Mesendoderm (in vitro differentiated cells): ENCODE measurements around the gene RNASE4.

Source experiments
- DNase-seq: peaks from one replicate; pipeline ENCODE4 v3.0.0; 2013
- H2AK5ac ChIP-seq: 2 replicates; pipeline ENCODE4 v1.6.1; 2013; ENCODE audit warnings: low read length, inconsistent platforms
- H2BK120ac ChIP-seq: 2 replicates; pipeline ENCODE4 v1.6.1; 2013; ENCODE audit warnings: low read depth, mild to moderate bottlenecking, low read length, moderate library complexity, mixed read lengths
- H2BK15ac ChIP-seq: replicated peaks from 2 replicates; pipeline ENCODE4 v1.6.1; 2013; ENCODE audit warnings: low read depth, mild to moderate bottlenecking, moderate library complexity
- H2BK5ac ChIP-seq: 2 replicates; pipeline ENCODE4 v1.6.1; 2013; ENCODE audit warnings: low read length, inconsistent platforms
- H3K18ac ChIP-seq: 2 replicates; pipeline ENCODE4 v1.6.1; 2013; ENCODE audit warnings: mild to moderate bottlenecking, low read length, mixed read lengths
- H3K23ac ChIP-seq: one replicate; pipeline ENCODE4 v1.6.1; 2013; ENCODE audit warnings: low read length
- H3K27ac ChIP-seq: 2 replicates; pipeline ENCODE4 v1.5.1; 2013; ENCODE audit warnings: low read depth, mild to moderate bottlenecking, inconsistent platforms, low read length, moderate library complexity
- H3K27me3 ChIP-seq: 2 replicates; pipeline ENCODE4 v1.6.1; 2013; ENCODE audit warnings: low read length, control low read depth, mild to moderate bottlenecking, inconsistent platforms; ENCODE audit not compliant: insufficient read depth, poor library complexity
- H3K36me3 ChIP-seq: 2 replicates; pipeline ENCODE4 v1.6.1; 2013; ENCODE audit warnings: low read length, inconsistent platforms; ENCODE audit not compliant: control insufficient read depth, insufficient read depth
- H3K4ac ChIP-seq: one replicate; pipeline ENCODE4 v1.6.1; 2013; ENCODE audit warnings: low read depth, mild to moderate bottlenecking, low read length, moderate library complexity
- H3K4me1 ChIP-seq: 2 replicates; pipeline ENCODE4 v1.6.1; 2013; ENCODE audit warnings: low read depth, low read length, inconsistent platforms; ENCODE audit not compliant: control insufficient read depth
- H3K4me2 ChIP-seq: 2 replicates; pipeline ENCODE4 v1.6.1; 2013; ENCODE audit warnings: low read length
- H3K4me3 ChIP-seq: 2 replicates; pipeline ENCODE4 v1.5.1; 2013; ENCODE audit warnings: mild to moderate bottlenecking, low read length
- H3K56ac ChIP-seq: one replicate; pipeline ENCODE4 v1.6.1; 2013; ENCODE audit warnings: low read length
- H3K79me1 ChIP-seq: 2 replicates; pipeline ENCODE4 v1.6.1; 2013; ENCODE audit warnings: low read length, inconsistent platforms
- H3K79me2 ChIP-seq: 2 replicates; pipeline ENCODE4 v1.6.1; 2013; ENCODE audit warnings: mild to moderate bottlenecking, low read length; ENCODE audit not compliant: control insufficient read depth, insufficient read depth
- H3K9ac ChIP-seq: 2 replicates; pipeline ENCODE4 v1.6.1; 2013; ENCODE audit warnings: low read length, inconsistent platforms
- H4K5ac ChIP-seq: one replicate; pipeline ENCODE4 v1.6.1; 2013; ENCODE audit warnings: low read length
- H4K8ac ChIP-seq: one replicate; pipeline ENCODE4 v1.6.1; 2013; ENCODE audit warnings: low read depth, mild to moderate bottlenecking, control low read depth, low read length, moderate library complexity
- WGBS: extraction: QIAGEN DNeasy Blood & Tissue Kit; methylation state at CpG from one replicate; pipeline ENCODE4 v1.1.7; 2013; ENCODE audit warnings: low lambda C conversion rate, missing lambda C conversion rate; ENCODE audit not compliant: insufficient coverage; ENCODE audit errors: extremely low coverage; 5-methylcytosine and 5-hydroxymethylcytosine counted together

Gene RNASE4

DNA sequence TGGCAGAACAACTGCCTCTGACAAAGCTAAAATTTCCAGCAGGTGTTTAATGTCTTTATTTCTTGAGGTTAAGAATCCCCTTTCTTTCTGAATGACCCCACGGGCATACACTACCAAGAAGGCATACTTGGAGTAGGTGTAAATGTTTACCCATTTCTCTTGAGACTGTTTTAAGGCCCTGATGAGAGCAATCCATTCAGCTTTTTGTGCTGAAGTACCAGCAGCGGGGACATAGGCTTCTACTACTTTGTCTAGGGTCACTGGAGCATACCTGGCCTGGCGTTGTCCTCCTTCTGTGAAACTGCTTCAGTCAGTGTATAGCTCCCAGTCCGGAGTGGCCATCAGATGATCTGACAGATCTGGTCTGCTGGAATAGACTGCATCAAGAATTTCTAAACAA lies 26.9 kb downstream of the RNASE4 start:
- no peaks in the 10 kb centered on the region for H3K36me3 ChIP-seq
- H2AK5ac ChIP-seq, result peak overlapping the region; percentile 22
- no peaks in the 10 kb centered on the region for H3K27me3 ChIP-seq
- H3K4ac ChIP-seq, result no peak overlapping the region
- no peak overlapping the region for H3K23ac ChIP-seq
- no peaks in the 10 kb centered on the region for H3K79me1 ChIP-seq
- no peak overlapping the region for H4K5ac ChIP-seq
- H3K56ac ChIP-seq, result no peak overlapping the region
- no peak overlapping the region for H3K4me2 ChIP-seq
- no peak overlapping the region for H4K8ac ChIP-seq
- H3K4me1 ChIP-seq, result peaks cover 3% of the 10 kb centered on the region
- H3K18ac ChIP-seq, result no peak overlapping the region
- H2BK5ac ChIP-seq, result peak overlapping the region; percentile 54
- H2BK15ac ChIP-seq, result no peak overlapping the region
- DNase-seq, result no peak
- no peak overlapping the region for H3K4me3 ChIP-seq
- no peak overlapping the region for H3K27ac ChIP-seq
- no peak overlapping the region for H2BK120ac ChIP-seq
- WGBS, result no CpG with 5 or more reads among the region's 4 CpGs
- H3K79me2 ChIP-seq, result no peaks in the 10 kb centered on the region
- no peak overlapping the region for H3K9ac ChIP-seq

DNA sequence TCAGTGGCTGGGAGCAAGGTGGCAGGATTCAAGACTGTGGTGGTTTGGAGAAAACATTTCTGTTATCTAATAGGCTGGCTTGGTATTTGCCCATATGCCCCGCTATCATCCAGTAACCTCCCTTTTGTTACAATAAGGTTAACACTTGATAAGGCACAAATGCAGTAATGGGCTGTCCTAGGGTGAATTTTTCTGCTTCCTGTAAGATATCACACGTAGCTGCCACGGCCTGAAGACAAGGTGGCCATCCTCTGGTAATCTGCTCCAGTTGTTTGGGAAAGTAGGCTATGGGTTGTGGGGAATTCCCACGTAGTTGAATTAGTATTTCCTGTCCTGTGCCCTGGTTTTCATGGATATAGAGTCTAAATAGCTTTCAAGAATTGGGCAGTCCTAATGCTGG lies 27.3 kb downstream of the RNASE4 start:
- Histone ChIP-seq H2BK120ac (no peak overlapping the region), H3K23ac (no peak overlapping the region), H3K18ac (no peak overlapping the region), H4K8ac (no peak overlapping the region), H3K27me3 (no peaks in the 10 kb centered on the region), H4K5ac (no peak overlapping the region), H3K9ac (no peak overlapping the region), H3K36me3 (no peaks in the 10 kb centered on the region), H3K79me2 (no peaks in the 10 kb centered on the region), H3K27ac (no peak overlapping the region), H3K4ac (no peak overlapping the region), H3K56ac (no peak overlapping the region), H2BK15ac (no peak overlapping the region), H3K79me1 (no peaks in the 10 kb centered on the region), H3K4me2 (no peak overlapping the region), H2BK5ac (no peak overlapping the region), H3K4me1 (peaks cover 3% of the 10 kb centered on the region), H2AK5ac (no peak overlapping the region), H3K4me3 (no peak overlapping the region)
- peak; percentile 85 for DNase-seq
- WGBS, result no CpG with 5 or more reads among the region's 4 CpGs

DNA sequence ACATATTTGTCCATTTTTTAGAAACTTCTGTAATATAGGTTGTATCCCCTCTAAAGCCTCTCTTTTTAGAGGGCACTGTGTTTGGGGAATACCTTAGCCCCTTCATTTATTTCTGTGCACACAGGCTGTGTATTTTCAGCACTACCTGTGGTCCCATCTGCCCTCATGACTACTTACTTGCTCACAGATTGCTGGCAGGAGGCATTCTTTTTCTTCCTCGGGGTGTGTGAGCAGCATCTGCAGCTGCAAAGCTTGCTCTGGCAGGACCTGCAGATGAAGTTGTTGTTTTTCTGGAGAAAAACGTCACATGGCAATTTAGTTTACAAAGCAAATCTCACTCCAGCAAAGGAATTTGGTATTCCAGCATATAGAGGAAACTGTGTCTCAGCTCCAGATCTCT lies 28.5 kb downstream of the RNASE4 start:
- H3K79me2 ChIP-seq, result no peaks in the 10 kb centered on the region
- no peak overlapping the region for H3K23ac ChIP-seq
- no peak overlapping the region for H3K4ac ChIP-seq
- no peak overlapping the region for H3K9ac ChIP-seq
- H3K4me2 ChIP-seq, result no peak overlapping the region
- no peak for DNase-seq
- no peak overlapping the region for H3K27ac ChIP-seq
- WGBS, result no CpG with 5 or more reads among the region's 2 CpGs
- H3K27me3 ChIP-seq, result no peaks in the 10 kb centered on the region
- H4K5ac ChIP-seq, result no peak overlapping the region
- no peak overlapping the region for H2AK5ac ChIP-seq
- peaks cover 3% of the 10 kb centered on the region for H3K4me1 ChIP-seq
- no peak overlapping the region for H2BK120ac ChIP-seq
- no peak overlapping the region for H3K56ac ChIP-seq
- H3K18ac ChIP-seq, result no peak overlapping the region
- no peaks in the 10 kb centered on the region for H3K79me1 ChIP-seq
- H3K4me3 ChIP-seq, result no peak overlapping the region
- no peak overlapping the region for H2BK15ac ChIP-seq
- H3K36me3 ChIP-seq, result no peaks in the 10 kb centered on the region
- H2BK5ac ChIP-seq, result no peak overlapping the region
- H4K8ac ChIP-seq, result no peak overlapping the region

DNA sequence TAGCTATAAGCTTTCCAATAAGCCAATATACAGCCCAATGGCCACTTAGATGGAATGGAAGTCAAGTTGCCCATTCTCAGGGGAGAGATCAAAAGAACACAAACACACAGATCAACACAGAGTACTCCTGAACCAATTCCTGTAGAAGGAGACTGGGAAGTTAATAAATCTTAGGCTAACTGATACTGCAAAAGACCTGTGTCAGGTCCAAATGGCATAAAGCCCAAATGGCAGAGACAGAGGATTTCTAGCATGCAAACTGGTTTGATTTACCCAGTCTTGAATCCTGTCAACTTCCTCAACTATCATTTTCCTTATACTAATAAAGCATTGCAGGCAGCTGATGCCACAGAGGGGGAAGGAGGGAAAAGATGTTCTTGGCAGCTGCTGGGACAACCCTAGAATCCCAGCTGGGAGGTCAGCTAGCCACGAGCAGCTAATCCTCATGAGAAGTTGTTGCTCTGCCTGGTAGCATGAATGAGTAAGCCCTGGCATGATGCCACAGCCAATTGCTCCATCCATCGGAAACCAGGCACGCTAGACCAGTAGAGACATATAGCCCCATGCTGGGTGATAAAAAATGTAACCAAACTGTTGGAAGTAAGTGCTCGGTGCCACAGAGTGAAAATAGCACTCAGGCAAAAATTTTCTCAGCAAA lies 30.4 kb downstream of the RNASE4 start:
- no peak overlapping the region for H3K23ac ChIP-seq
- no peak overlapping the region for H3K4ac ChIP-seq
- H2BK120ac ChIP-seq, result no peak overlapping the region
- DNase-seq, result no peak
- no peak overlapping the region for H3K4me2 ChIP-seq
- no peaks in the 10 kb centered on the region for H3K79me1 ChIP-seq
- no peak overlapping the region for H3K18ac ChIP-seq
- H3K56ac ChIP-seq, result peak overlapping the region; percentile 15
- no peaks in the 10 kb centered on the region for H3K36me3 ChIP-seq
- no peak overlapping the region for H2BK5ac ChIP-seq
- no peaks in the 10 kb centered on the region for H3K27me3 ChIP-seq
- H3K4me1 ChIP-seq, result peaks cover 3% of the 10 kb centered on the region
- no peaks in the 10 kb centered on the region for H3K79me2 ChIP-seq
- no CpG with 5 or more reads among the region's 4 CpGs for WGBS
- H3K9ac ChIP-seq, result no peak overlapping the region
- H2AK5ac ChIP-seq, result no peak overlapping the region
- no peak overlapping the region for H4K5ac ChIP-seq
- H3K4me3 ChIP-seq, result no peak overlapping the region
- no peak overlapping the region for H3K27ac ChIP-seq
- H2BK15ac ChIP-seq, result no peak overlapping the region
- H4K8ac ChIP-seq, result no peak overlapping the region

DNA sequence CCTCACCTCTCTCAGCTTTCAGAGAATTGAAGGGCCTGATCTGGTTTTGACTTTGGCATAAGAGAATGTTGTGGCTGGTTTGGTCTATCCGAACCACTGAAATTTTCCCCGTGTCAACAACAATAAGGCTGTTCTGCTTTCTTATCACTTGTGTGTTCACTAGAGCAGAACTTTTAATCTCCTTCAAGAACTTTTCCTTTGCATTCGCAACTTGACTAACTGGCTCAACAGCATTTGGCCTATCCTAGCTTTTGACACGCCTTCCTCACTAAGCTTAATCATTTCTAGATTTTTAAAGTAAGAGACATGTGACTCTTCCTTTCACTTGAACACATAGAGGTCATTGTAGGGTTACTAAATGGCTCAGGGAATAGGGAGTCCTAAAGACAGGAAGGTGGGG lies 35.4 kb downstream of the RNASE4 start:
- Histone ChIP-seq H2AK5ac (no peak overlapping the region), H3K27ac (no peak overlapping the region)
- whole genome bisulfite sequencing, result no CpG with 5 or more reads among the region's 4 CpGs

DNA sequence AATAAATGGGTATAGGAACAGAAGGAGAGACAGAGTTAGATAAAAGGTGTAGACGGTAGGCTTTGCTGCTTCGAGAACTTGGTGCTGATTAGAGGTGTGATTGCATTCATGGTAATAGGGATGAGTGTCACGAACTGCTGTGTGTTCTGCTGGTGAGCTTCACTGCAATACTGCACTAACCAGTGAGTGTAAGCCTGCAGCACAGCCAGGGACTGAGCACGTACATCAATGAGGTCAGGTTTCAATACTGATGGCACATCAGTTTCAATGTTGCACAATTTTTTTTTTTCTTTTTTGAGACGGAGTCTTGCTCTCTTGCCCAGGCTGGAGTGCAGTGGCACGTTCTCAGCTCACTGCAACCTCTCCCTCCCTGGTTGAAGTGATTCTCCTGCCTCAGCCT lies 36.4 kb downstream of the RNASE4 start:
- H3K79me2 ChIP-seq, result no peaks in the 10 kb centered on the region
- H2BK120ac ChIP-seq, result no peak overlapping the region
- no peak overlapping the region for H2BK15ac ChIP-seq
- no peak overlapping the region for H3K4me2 ChIP-seq
- H3K36me3 ChIP-seq, result no peaks in the 10 kb centered on the region
- no peak overlapping the region for H3K9ac ChIP-seq
- H3K18ac ChIP-seq, result no peak overlapping the region
- no peak overlapping the region for H4K8ac ChIP-seq
- H3K23ac ChIP-seq, result no peak overlapping the region
- H3K56ac ChIP-seq, result no peak overlapping the region
- H2AK5ac ChIP-seq, result no peak overlapping the region
- H4K5ac ChIP-seq, result no peak overlapping the region
- no CpG with 5 or more reads among the region's 6 CpGs for WGBS
- no peaks in the 10 kb centered on the region for H3K79me1 ChIP-seq
- H3K4me1 ChIP-seq, result no peaks in the 10 kb centered on the region
- no peak overlapping the region for H2BK5ac ChIP-seq
- no peak overlapping the region for H3K4me3 ChIP-seq
- DNase-seq, result no peak
- no peak overlapping the region for H3K4ac ChIP-seq
- H3K27ac ChIP-seq, result no peak overlapping the region
- no peaks in the 10 kb centered on the region for H3K27me3 ChIP-seq

More for the DNA sequence above, 35.4 kb downstream of the RNASE4 start:
- Histone ChIP-seq H4K8ac (no peak overlapping the region), H3K4ac (no peak overlapping the region), H2BK5ac (no peak overlapping the region), H3K27me3 (no peaks in the 10 kb centered on the region), H3K79me1 (no peaks in the 10 kb centered on the region), H3K36me3 (no peaks in the 10 kb centered on the region), H3K4me3 (no peak overlapping the region), H2BK15ac (no peak overlapping the region), H4K5ac (no peak overlapping the region), H3K4me1 (no peaks in the 10 kb centered on the region), H3K56ac (no peak overlapping the region), H3K4me2 (no peak overlapping the region), H2BK120ac (no peak overlapping the region), H3K79me2 (no peaks in the 10 kb centered on the region), H3K18ac (no peak overlapping the region), H3K9ac (no peak overlapping the region), H3K23ac (no peak overlapping the region)
- DNase-seq, result no peak
